Cerebellar cortex (tissue), 1 donor: ENCODE data around the gene ACAD9.
A peak's percentile ranks its signal among the peaks of the same experiment; 100 is the strongest.
"Not testable (repeated sequence)": the region's sequence is repeated elsewhere in the genome, so short reads cannot be mapped to it uniquely, and the experiment has no call there.

ENCODE experiments used
- DNase-seq: peaks from one replicate; pipeline ENCODE4 v3.0.0-alpha.2; 2015; ENCODE audit warnings: low spot score

The ACAD9 gene

DNA sequence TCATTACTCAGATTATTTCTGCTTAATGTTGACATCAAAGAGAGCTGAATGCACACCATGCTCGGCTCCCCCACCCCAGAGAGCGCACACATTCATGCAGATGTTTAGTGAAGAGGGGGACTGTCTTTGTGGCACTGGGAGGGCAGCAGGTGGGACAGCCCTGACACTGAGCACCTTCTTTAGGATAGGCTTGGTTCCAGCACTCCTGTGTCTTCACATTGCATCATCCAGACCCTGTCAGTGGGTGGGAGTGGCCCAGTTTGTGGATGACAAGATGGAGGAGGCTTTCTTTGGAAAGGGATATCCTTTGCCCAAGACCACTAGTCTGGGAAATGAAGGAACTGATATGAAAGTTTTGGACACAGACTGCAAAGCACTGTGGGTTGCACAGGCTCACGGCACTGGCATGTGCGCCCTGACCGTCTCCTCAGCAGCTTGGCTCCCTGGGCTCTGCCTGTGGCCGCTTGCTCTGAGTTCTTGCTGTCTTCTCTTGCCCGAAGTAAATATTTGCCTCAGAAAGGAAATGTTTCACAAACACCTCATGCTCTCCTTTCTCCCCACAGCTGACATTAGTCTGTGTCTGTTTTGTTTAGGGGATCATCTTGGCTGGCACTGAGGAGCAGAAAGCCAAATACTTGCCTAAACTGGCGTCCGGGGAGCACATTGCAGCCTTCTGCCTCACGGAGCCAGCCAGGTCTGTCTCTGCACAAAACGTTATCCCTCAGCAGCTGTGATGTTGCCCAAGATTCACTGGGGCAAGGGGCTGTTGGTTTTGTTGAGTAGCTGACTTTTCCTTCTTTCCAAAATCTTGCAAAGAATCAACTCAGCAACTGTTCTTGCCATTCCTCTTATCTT lies 16.6 kb downstream of the ACAD9 start:
- DNase-seq = no peak

DNA sequence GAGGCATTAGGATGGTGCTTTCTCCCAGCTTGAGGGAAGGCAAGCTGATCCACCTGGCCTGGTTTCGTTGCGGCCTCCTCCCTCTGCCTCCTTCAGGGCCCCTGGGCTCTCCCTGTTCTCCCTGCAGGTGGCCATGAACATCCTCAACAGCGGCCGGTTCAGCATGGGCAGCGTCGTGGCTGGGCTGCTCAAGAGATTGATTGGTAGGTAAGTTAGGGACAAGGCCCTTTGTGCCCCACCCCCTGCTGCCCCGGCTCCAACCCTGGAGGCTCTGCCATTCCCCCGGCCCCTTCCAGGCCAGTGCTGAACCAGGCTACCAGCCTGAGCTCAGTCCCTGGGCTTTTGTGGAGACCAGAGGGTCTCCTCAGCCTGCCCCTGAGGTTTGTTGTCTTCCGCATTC lies 23.0 kb downstream of the ACAD9 start:
- DNase-seq = no peak

DNA sequence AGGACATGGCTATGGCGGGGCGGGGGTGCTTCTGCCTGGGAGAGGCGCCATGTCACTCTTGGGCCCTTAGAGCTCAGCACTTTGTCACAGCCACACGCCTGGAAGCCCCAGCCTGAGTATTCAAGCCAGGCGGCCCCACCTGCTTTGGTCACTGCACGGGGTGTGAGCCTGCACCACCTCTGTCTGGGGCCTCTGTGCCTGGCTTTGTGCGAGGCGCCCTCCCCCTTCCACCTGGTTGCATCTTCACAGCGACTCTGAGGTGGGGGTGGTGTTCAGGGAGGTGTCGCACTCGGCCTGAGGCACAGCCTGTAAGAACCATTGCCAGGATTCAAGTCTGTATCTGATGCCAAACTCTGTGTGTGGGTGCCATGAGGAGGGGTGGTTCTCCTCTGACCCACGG lies 24.1 kb downstream of the ACAD9 start:
- no peak for DNase-seq

DNA sequence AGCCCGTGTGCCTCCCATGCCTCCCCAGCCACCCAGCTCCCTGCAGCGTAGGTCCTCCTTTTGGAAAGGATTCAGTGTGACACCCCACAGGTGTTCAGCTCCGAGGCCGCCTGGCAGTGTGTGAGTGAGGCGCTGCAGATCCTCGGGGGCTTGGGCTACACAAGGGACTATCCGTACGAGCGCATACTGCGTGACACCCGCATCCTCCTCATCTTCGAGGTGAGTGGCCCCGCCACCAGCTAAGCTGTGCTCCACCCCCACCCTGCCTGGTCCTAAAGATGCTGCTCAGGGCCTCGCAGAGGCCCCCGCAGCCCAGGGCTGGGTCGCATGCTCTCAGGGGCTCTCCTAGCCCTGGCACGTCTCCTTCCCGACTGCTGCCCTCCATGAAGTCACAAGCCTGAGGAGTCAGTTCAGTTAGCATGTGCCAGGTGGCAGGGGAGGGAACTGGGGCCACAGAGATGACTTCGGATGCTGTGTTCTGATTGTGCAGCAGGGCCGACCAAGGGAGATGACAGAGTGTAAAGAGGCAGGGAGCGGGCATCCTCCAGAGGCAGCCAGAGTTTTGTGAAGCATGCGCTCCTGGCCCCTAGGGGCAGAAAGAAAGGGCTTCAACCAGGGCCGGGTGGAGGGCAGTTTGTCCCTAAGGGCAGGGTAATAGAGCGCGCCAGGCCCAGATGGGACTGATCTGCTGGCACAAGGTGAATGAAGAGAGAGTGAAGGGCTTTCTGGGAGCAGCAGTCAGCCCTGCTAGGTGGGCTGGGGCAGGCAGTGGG lies 26.8 kb downstream of the ACAD9 start:
- DNase-seq = peak; percentile 23

DNA sequence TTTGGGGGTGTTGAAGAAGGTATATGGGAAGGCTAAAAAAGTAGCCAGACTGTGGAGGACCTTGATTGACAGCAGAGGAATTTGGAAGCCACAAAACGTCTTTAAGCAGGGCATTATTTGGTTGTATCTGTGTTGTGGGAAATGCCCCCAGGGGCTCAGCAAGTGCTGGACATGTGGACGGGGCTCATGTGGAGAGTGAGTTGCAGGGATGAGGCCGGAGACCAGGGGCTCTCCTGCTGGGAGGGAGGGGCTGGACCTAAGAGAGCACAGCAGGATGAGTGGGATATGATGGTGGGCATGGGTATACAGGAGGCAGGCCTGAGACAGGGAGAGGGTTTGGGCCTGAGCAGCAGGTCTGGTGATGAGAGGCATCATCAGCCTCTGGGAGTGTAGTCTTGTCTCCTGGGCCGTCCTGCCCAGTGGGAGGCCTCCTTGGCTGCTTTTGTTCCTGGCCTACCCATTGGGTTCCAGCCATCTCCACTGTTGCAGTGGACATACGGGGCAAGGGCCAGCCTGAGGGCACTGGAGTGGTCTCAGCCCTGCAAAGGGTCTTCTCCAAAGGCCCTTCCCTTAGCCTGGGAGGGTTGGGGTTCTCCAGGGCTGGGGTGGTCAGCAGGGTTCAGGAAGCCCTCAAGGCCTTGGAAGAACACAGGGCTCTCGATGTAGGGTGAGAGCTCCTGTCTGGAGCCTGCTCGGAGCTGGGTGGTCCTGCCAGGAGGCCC lies 27.5 kb downstream of the ACAD9 start:
- no peak for DNase-seq

DNA sequence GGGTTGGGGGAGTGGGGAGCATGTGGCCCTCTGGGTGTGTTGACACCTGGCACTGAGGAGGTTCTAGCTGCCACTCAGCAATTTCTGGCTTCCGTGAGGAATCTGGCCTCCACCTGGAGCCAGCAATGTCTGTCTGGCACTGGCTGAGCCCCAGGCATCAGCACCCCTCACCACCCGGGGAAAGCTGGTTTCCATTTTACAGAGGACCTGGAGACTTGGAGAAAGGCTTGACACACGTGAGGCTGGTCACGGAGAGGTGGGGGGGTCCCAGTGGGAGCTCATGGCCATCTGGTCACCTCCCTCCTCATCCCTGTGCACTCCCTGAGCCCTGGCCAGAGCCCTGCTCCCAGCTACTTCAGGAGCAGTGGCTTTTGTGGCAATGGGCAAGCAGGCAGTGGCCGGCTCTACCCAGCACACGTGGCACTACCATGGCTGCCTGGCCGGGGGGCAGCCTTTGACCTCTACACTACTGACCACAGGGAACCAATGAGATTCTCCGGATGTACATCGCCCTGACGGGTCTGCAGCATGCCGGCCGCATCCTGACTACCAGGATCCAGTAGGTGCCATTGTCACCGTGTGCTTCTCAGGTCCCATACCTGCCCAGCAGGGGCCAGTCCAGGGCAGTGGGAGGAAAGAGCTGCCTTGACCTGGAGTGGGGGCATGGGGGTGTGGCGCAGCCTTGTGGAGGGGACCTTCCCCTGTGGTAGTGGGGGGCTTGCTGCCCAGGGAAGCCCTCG lies 28.5 kb downstream of the ACAD9 start:
- DNase-seq = peak; percentile 67

DNA sequence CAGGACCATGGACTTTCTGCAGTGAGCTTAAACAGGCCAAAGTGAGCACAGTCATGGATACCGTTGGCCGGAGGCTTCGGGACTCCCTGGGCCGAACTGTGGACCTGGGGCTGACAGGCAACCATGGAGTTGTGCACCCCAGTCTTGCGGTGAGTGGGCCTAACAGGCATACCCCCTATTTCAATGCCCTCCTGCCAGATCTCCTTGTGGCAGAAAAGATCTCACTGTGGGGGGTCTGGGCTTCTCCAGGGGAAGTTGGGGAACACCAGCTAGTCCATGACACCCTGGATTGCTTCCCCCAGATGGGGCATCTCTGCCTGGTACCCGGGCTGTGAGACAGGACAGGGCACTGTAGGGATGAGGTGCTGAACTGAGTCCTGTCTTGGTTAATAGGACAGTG lies 29.5 kb downstream of the ACAD9 start:
- no peak for DNase-seq

DNA sequence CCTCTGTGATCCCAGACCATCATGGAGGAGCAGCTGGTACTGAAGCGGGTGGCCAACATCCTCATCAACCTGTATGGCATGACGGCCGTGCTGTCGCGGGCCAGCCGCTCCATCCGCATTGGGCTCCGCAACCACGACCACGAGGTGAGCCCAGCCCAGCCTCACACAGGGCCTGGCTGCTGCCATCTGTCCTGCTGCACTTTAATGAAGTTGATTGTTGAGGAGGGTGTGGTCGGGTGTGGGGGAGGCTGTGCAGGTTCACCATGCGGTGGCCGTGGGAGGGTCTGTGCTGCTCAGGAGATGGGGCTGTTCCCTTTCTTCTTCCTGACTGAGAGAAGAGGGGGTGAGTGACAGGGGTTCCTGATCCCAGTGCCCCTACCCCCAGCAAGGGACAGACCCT lies 30.6 kb downstream of the ACAD9 start:
- no peak for DNase-seq

DNA sequence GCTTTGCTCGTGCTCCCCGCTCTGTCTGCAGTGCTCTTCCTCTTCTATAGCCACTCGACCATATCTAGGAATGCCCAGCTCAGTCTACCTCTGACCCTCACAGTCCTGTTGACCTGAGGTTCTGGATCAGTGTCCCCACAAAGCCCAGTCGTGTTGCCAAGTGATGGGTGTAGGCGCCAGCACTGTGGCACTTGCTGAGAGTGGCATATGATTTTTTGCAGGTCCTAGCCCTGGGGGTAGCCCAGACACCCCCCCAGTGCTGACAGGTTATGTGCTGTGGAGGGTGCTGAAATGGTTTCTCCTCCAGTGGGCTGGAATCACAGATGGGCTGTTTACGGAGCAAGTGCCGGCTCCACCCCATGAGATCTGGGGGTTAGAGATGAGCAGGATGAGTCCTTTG lies 32.5 kb downstream of the ACAD9 start:
- DNase-seq = no peak

DNA sequence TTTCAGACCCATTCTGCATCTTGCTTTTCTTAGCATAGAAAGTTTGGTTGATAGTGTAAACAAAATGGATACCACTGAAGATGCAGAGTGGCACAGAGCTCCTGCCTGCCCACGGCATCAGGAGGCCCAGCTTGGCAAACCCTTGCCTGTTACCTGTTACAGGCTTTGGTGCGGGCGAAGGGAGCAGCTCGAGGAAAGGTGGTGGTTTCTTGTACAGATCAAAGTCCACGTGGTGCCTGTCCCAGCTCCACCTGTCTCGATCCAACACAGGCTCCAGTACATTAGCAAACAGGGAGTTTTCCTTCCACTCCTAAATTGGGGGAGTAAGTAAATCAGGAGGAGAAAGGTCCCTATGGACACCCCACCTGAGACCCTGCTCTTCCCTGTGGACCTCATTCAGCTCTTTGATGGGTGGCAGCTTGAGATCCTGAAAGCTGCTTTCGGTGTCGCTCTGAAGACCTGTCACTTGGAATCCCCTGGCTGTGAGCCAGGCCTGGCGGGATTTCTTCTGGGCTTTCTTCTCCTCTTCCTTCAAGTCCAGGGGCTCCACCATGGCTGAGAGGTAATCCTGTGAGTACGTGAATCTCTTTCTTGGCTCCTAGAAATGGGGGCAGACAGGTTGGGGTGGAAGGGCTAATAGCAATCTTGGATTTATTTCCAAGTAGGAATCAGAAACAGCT lies 35.7 kb downstream of the ACAD9 start:
- DNase-seq = no peak

DNA sequence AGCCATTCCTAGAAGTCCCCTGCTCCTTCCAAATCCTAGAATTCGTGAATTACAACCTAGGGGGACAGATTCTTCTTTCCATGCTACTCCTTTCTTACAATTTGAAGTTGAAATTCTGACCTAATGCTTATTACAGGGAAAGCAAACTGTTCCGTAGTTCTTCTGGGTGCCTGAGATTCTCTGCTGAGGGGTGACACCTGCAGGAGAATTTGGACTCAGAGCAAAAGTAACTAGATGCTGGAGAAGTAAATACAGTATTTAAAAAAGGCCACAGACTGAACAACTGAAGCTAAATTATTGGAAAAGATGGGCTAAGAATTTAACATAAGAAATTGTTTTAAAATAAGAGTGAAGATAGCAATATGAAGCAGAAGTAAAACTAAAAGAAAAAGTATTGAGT lies 37.9 kb downstream of the ACAD9 start:
- DNase-seq = peak; percentile 59

DNA sequence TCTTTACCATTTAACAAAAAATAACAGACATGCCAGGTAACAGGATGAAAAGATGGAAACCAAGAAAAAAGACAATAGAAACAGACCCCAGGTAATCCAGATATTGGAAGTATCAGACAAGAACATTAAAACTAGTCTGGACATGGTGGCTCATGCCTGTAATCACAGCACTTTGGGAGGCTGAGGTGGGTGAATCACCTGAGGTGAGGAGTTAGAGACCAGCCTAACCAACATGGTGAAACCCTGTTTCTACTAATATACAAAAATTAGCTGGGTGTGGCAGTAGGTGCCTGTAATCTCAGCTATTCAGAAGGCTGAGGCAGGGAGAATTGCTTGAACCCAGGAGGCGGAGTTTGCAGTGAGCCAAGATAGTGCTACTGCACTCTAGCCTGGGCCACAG lies 40.6 kb downstream of the ACAD9 start:
- no peak for DNase-seq

DNA sequence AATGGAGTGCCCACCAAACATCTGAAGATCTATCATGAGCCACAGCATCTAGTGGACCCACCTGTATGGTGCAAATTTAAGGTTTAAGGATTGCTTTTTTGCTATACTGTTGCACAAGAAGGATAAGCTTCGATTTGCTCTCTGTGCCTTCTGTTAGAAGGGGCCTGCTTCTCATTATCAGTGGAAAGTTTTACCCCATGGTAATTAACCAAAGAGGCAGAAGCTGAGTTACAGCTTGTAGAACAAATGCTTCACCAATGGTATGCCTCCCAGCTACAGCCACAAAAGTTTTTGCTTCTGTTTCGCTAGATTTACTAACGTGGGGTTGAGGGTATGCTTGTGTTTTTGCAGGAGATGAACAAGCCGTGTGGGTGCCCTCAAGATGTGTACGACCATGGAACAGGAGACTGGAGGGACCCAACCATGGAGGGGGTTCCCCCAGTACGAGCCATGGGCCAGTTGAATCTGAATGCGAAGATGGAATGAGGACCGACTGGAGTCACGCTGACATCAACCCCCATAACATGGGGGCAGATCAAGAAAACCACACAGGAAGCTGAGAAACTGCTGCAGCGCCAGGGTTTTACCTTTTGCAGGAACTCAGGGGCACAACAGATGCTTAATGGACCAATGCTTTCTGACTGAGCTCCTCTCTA lies 43.5 kb downstream of the ACAD9 start:
- DNase-seq = no peak

DNA sequence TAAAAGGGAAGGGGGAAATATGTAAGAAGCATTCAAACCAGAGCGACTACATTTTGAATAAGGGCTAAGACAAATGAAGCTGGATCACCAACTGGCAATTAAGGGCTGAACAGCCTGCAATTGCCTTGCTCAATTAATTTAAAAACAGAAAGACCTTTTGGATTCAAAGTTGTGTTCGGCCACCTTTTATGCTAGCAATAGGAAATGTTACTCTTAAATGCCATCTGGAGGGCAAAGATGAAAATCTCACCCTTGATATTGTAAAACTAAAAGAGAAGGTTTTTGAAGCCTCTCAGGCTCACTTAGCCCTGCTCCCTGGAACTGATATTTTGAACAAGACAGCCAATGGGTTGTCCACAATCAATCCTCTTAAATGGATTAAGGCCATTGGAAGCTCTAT lies 44.2 kb downstream of the ACAD9 start:
- DNase-seq = peak; percentile 18

DNA sequence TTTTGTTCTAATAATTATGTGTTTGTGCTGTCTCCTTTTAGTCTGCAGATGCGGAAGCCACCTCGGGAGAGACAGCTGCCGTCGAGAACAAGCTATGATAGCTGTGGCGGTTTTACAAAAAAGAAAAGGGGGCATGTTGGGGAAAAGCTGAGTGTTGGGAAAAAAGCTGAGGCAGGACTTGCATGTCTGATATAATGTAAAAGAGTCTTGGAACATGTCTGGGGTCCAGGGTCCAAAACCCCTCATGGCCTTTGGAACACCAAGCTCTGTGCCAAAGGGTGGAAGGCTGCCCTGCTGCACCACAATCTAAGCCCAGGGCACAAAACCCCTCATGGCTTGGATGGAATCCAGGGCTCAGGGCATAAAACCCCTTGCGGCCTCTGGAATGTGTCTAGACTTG lies 44.6 kb downstream of the ACAD9 start:
- not testable (repeated sequence) for DNase-seq

DNA sequence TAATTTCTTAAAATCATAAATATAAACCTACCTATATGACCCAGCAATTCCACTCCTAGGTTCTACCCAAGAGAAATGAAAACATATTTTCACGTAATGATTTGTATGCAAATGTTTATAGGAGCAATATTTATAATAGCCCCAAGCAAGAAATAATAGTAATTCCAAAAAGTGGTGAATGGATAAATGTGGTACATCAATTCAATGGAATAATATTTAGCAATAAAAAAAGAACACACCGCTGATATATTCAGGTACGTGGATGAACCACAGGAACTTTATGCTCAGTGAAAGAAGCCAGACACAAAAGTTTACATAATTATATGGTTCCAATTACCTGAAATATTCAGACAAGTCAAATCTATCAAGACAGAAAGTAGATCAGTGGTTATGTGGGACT lies 49.9 kb downstream of the ACAD9 start:
- DNase-seq = no peak

DNA sequence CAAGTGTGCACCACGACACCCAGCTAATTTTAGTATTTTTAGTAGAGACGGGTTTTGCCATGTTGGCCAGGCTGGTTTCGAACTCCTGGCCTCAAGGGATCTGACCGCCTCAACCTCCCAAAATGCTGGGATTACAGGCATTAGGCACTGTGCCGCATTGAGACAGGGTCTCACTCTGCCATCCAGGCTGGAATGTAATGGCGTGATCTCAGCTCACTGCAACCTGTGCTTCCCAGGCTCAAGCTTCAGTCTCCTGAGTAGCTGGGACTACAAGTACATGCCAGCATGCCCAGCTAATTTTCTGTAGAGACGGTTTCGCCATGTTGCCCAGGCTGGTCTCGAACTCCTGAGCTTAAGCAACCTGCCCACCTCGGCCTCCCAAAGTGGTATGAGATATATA lies 51.6 kb downstream of the ACAD9 start:
- no peak for DNase-seq

DNA sequence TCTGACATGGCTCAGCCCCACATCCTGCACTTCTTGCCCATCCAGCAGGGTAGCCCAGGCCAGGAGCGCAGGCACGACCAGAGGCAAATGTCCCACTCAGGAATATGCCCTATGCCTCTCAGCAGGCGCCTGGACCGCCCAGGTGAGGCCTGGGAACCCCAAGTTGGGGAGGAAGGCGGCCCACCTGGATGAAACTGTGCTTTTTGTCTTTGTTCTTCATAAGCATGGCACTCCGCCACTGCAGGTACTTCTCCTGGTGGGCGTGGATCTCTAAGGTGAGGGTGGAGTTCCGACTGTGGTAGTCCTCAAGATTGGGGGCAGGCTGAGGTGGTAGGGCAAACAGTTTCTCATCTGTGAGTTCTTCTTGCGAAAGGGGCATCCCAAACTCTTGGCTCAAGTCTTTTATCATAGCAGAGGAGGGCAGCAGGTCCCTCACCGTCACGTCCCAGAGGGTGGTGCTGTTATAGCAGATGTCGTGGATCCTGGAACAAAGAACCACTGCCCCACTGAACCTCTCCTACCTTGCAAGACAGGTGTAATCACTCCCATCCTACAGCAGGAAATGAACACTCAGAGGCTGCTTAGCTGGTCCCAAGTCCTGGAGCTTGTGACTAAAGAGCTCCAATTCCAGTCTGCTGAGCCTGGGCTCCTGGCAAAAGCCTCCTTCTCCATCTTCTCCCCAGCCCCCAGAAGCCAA lies 53.2 kb downstream of the ACAD9 start:
- DNase-seq = no peak

DNA sequence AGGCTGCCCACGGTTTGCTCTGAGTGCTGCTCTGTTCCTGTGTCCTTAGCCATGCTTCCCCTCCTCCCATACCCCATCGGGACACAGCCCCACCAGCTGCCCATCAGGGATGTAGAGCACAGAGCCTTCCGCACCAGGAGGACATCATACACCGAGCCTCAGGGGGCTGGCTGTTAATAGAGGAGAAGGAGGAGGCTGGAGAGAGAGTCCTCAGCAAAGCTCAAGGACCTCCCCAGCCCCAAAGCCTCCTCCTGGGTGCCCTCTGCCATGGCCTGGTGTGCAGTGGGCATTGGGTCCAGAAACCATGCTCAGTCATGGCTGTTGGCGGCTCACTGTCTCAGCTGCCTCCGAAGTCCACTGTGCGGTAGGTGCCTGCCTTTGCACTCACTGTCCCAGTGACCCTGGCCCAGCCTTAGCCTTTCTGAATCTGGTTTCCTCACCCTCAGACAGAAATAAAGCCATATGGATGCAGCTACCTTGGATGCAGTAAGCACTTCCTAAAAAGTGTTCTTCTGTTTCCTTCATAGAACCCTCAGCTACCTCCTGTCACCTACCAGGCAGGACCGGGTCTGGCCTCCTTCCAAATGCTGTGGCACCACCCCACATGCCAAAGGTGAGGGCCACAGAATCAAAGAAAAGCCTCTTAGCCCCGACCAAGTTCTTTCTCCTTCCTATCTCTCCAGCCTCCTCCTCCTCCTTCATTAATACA lies 53.9 kb downstream of the ACAD9 start:
- DNase-seq = no peak

DNA sequence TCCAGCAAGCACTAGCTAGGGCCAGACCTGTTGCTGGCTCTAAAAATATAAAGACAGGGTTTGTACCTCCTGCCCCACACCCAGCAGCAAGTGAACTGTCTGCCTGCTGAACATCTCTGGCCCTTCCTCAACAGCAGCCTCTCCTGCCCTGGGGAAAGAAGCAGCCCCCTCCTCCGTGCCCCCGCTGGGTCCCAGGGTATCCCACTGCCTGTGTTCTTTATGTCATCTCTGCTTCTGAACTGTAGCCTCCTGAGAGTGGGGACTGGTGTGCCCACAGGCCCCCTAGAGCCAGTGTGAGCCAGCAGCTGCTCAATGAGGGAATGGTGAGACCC lies 54.5 kb downstream of the ACAD9 start:
- DNase-seq = no peak
